ENCODE measurements around the gene URM1. TPM values are rescaled to one million over a fixed set of nuclear protein-coding genes. Genes with fewer than 3 reads are reported as not detected.
A peak's percentile ranks its signal among the peaks of the same experiment; 100 is the strongest.
"Not testable (repeated sequence)": the region's sequence is repeated elsewhere in the genome, so short reads cannot be mapped to it uniquely, and the experiment has no call there.

URM1 gene
- total and polyA plus RNA-seq, 5 experiments from 2014 or later, result 44.5 to 66.4 (median 49.3) TPM

- DNase-seq (no peak), ATAC-seq (no peak)
- Mint-ChIP-seq H3K4me3 (no peak overlapping the region), H3K4me1 (no peaks in the 10 kb centered on the region), H3K27ac (peak overlapping the region in 1 of 10 donors; percentile 31), H3K36me3 (no peaks in the 10 kb centered on the region), H3K27me3 (peaks cover 0 to 32% (median 16%) of the 10 kb centered on the region in 5 donors), H3K9me3 (no peaks in the 10 kb centered on the region)
- POLR2A ChIA-PET, result no interaction called here
Measured at GRCh38 chr9:128405077-128405779, 34.1 kb downstream of the URM1 start.

GRCh38 chr9:128405780-128406171 lies 34.6 kb downstream of the URM1 start:
- Mint-ChIP-seq H3K27ac (no peak overlapping the region), H3K27me3 (peaks cover 1 to 33% (median 16%) of the 10 kb centered on the region in 5 donors), H3K36me3 (no peaks in the 10 kb centered on the region), H3K4me1 (no peaks in the 10 kb centered on the region), H3K4me3 (no peak overlapping the region), H3K9me3 (no peaks in the 10 kb centered on the region)
- no peak for ATAC-seq
- DNase-seq, result no peak
- POLR2A ChIA-PET, result no interaction called here

GRCh38 chr9:128406848-128407391 lies 35.7 kb downstream of the URM1 start:
- Mint-ChIP-seq H3K4me1 (no peaks in the 10 kb centered on the region), H3K27ac (no peak overlapping the region), H3K9me3 (no peaks in the 10 kb centered on the region), H3K4me3 (no peak overlapping the region), H3K36me3 (no peaks in the 10 kb centered on the region), H3K27me3 (peaks cover 7 to 42% (median 22%) of the 10 kb centered on the region in 5 donors)
- POLR2A ChIA-PET, result interaction anchor here (1.0 kb wide), 1 partner anchor 36 kb away, joined by 3 read pairs; the partner anchor contains the start of gene URM1
- no peak for DNase-seq
- no peak for ATAC-seq

GRCh38 chr9:128408963-128409431 lies 37.8 kb downstream of the URM1 start:
- H3K4me3 Mint-ChIP-seq, result no peak overlapping the region
- no peaks in the 10 kb centered on the region for H3K4me1 Mint-ChIP-seq
- POLR2A ChIA-PET, result interaction anchor here (0.5 kb wide), 1 partner anchor 185 kb away, joined by 4 read pairs; no protein-coding TSS in a partner anchor
- no peak overlapping the region for H3K27ac Mint-ChIP-seq
- H3K36me3 Mint-ChIP-seq, result peaks cover 0 to 2% (median 0%) of the 10 kb centered on the region in 3 donors
- ATAC-seq (no peak), DNase-seq (no peak)
- peaks cover 11 to 54% (median 28%) of the 10 kb centered on the region in 5 donors for H3K27me3 Mint-ChIP-seq
- H3K9me3 Mint-ChIP-seq, result no peaks in the 10 kb centered on the region

GRCh38 chr9:128409450-128409849 lies 38.3 kb downstream of the URM1 start:
- Mint-ChIP-seq H3K4me1 (no peaks in the 10 kb centered on the region), H3K36me3 (peaks cover 0 to 2% (median 0%) of the 10 kb centered on the region in 3 donors), H3K9me3 (no peaks in the 10 kb centered on the region), H3K27me3 (peaks cover 13 to 58% (median 32%) of the 10 kb centered on the region in 5 donors), H3K27ac (no peak overlapping the region), H3K4me3 (no peak overlapping the region)
- DNase-seq (no peak), ATAC-seq (no peak)
- POLR2A ChIA-PET, result interaction anchor here (0.5 kb wide), 1 partner anchor 185 kb away, joined by 4 read pairs; no protein-coding TSS in a partner anchor

- no peak overlapping the region for H3K4me3 Mint-ChIP-seq
- no peaks in the 10 kb centered on the region for H3K9me3 Mint-ChIP-seq
- peaks cover 0 to 2% (median 0%) of the 10 kb centered on the region in 3 donors for H3K36me3 Mint-ChIP-seq
- no peak overlapping the region for H3K27ac Mint-ChIP-seq
- DNase-seq (no peak), ATAC-seq (no peak)
- POLR2A ChIA-PET, result interaction anchor here (1.0 kb wide), 1 partner anchor 110 kb away, joined by 6 read pairs; no protein-coding TSS in a partner anchor
- H3K4me1 Mint-ChIP-seq, result no peaks in the 10 kb centered on the region
- peaks cover 16 to 63% (median 37%) of the 10 kb centered on the region in 5 donors for H3K27me3 Mint-ChIP-seq
Measured at GRCh38 chr9:128409978-128410377, 38.8 kb downstream of the URM1 start.

GRCh38 chr9:128411364-128412119 lies 40.4 kb downstream of the URM1 start:
- ATAC-seq (no peak), DNase-seq (no peak)
- no peak overlapping the region for H3K4me3 Mint-ChIP-seq
- H3K9me3 Mint-ChIP-seq, result no peaks in the 10 kb centered on the region
- H3K27ac Mint-ChIP-seq, result no peak overlapping the region
- peaks cover 0 to 2% (median 0%) of the 10 kb centered on the region in 3 donors for H3K36me3 Mint-ChIP-seq
- H3K4me1 Mint-ChIP-seq, result no peaks in the 10 kb centered on the region
- peaks cover 27 to 73% (median 47%) of the 10 kb centered on the region in 5 donors for H3K27me3 Mint-ChIP-seq
- POLR2A ChIA-PET, result interaction anchor here (0.5 kb wide), 1 partner anchor 19 kb away, joined by 3 read pairs; no protein-coding TSS in a partner anchor

GRCh38 chr9:128412120-128412790 lies 41.1 kb downstream of the URM1 start:
- Mint-ChIP-seq H3K27me3 (peaks cover 28 to 69% (median 46%) of the 10 kb centered on the region in 5 donors), H3K36me3 (peaks cover 0 to 2% (median 0%) of the 10 kb centered on the region in 3 donors), H3K4me3 (no peak overlapping the region), H3K27ac (no peak overlapping the region), H3K4me1 (no peaks in the 10 kb centered on the region), H3K9me3 (no peaks in the 10 kb centered on the region)
- POLR2A ChIA-PET, result interaction anchor here (0.5 kb wide), 1 partner anchor 19 kb away, joined by 3 read pairs; no protein-coding TSS in a partner anchor
- ATAC-seq (peak; percentile 53 to 66), DNase-seq (peak in 7 of 10 donors; percentile 27 to 53 (median 37))

GRCh38 chr9:128413728-128414127 lies 42.6 kb downstream of the URM1 start:
- DNase-seq, H3K36me3 Mint-ChIP-seq, H3K9me3 Mint-ChIP-seq, H3K27ac Mint-ChIP-seq, H3K4me3 Mint-ChIP-seq, ATAC-seq, POLR2A ChIA-PET, H3K4me1 Mint-ChIP-seq: not testable (repeated sequence)
- peaks cover 28 to 70% (median 42%) of the 10 kb centered on the region in 5 donors for H3K27me3 Mint-ChIP-seq

GRCh38 chr9:128414461-128414860 lies 43.3 kb downstream of the URM1 start:
- POLR2A ChIA-PET, result no interaction called here
- ATAC-seq, result no peak
- DNase-seq, result no peak
- Mint-ChIP-seq H3K36me3 (peaks cover 0 to 2% (median 0%) of the 10 kb centered on the region in 3 donors), H3K9me3 (no peaks in the 10 kb centered on the region), H3K27me3 (peaks cover 28 to 74% (median 47%) of the 10 kb centered on the region in 5 donors), H3K27ac (no peak overlapping the region), H3K4me3 (no peak overlapping the region), H3K4me1 (peaks cover 0 to 7% (median 7%) of the 10 kb centered on the region in 4 donors)

- no peak for DNase-seq
- Mint-ChIP-seq H3K4me1 (peaks cover 0 to 13% (median 13%) of the 10 kb centered on the region in 4 donors), H3K27ac (peak overlapping the region in 2 of 10 donors; percentile 11 to 30), H3K27me3 (peaks cover 28 to 67% (median 40%) of the 10 kb centered on the region in 5 donors), H3K9me3 (no peaks in the 10 kb centered on the region), H3K4me3 (no peak overlapping the region), H3K36me3 (peaks cover 0 to 2% (median 0%) of the 10 kb centered on the region in 3 donors)
- POLR2A ChIA-PET, result no interaction called here
- no peak for ATAC-seq
Measured at GRCh38 chr9:128415281-128415680, 44.1 kb downstream of the URM1 start.

- ATAC-seq (no peak), DNase-seq (no peak)
- peaks cover 27 to 64% (median 40%) of the 10 kb centered on the region in 5 donors for H3K27me3 Mint-ChIP-seq
- POLR2A ChIA-PET, result no interaction called here
- peak overlapping the region in 1 of 10 donors; percentile 47 for H3K27ac Mint-ChIP-seq
- no peaks in the 10 kb centered on the region for H3K9me3 Mint-ChIP-seq
- H3K4me1 Mint-ChIP-seq, result peaks cover 0 to 13% (median 13%) of the 10 kb centered on the region in 4 donors
- H3K4me3 Mint-ChIP-seq, result no peak overlapping the region
- peaks cover 0 to 2% (median 0%) of the 10 kb centered on the region in 3 donors for H3K36me3 Mint-ChIP-seq
Measured at GRCh38 chr9:128416014-128416413, 44.8 kb downstream of the URM1 start.

Data from naive thymus-derived CD8-positive, alpha-beta T cell (primary cell).